ENCODE results near the gene B3GAT1.

GRCh38 chr11:134452838-134453155 is 40.8 kb upstream of the B3GAT1 start:
- TF ChIP-seq CTCF (IDR thresholded peaks at IDR 0.05) (no peak), POLR2A (IDR thresholded peaks at IDR 0.05; ENCODE audit: low read depth) (no peak)
